Stimulated activated CD8-positive, alpha-beta memory T cell treated with anti-CD3 and anti-CD28 coated beads, Interleukin-15, amount 100 ng/mL, for 24 hours (primary cell): Measurements from ENCODE around the gene GRIP1.
A peak's percentile ranks its signal among the peaks of the same experiment; 100 is the strongest.
"Not testable (repeated sequence)": the region's sequence is repeated elsewhere in the genome, so short reads cannot be mapped to it uniquely, and the experiment has no call there.

Source experiments
- DNase-seq: peaks from one replicate; pipeline ENCODE4 v3.0.0-alpha.2; 2020; ENCODE audit warnings: low read depth

Gene GRIP1

GRCh38 chr12:66323017-66323416 lies 355.9 kb downstream of the GRIP1 start:
- DNase-seq, result no peak

DNA sequence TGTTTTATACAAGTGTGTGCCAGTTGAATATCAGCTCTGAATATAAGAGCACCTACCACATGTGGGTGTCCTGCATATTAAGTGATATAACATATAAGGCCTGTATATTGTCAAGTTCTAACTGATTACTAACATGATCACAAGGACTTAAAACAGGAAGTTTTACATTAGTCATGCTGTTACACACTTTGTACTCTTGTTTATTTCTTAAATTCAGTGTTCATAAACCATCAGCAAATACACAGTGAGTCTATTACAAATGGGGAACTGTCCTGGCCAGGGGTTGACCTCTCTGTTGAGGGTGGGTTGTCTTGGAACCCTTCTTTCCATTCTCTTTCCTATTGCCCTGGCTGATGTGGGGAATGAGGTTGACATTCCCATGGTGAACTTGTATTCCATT lies 357.4 kb downstream of the GRIP1 start:
- DNase-seq, result no peak

DNA sequence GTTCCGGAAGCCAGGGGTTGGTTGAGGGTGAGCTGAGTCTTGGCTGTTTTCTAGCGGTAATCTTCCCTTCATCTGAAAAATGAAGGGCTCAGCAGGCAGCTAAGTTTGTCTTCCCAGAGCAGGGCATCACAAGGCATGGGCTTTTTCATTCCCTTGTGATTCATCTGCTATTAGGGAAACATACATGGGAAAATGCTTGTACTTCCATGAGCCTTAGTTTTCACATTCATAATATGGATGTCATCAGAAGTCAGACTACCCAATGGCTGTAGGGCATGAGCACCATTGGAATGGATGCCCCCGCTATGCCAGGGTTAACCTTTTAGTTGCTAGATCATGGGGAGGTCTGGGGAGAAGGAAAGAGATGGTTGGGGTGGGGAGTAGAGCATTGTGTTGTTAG lies 357.9 kb downstream of the GRIP1 start:
- DNase-seq, result no peak

DNA sequence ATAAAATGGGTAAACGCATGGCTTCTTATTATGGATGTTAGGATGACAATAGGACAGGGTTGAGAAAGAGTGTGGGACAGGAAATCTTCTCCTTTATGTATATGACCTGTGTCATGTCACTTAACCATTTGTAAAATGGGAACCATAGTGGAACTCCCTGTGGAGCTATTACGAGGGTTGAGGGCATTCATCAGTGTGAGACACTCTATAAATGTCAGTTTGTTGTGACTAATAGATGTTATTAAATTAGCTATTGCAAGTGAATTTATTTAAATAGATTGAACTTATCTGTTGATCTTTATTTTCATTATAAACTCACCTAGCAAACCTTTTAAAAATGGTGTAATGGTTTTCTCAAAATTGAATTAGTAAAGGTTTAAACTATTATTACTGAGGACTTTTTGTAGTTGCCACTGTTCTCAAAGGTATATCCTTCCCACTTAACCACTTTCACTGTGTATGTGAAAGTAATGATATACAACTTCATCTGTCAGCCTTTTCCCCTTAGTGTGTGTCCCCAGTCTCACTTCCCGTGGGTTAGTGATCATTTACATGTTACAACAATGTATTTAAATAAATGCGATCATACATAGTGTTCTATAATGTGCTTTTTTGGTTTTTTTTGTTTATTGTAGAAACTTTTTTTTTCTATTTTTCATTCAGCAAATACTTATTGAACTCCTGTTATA lies 359.5 kb downstream of the GRIP1 start:
- DNase-seq, result no peak

DNA sequence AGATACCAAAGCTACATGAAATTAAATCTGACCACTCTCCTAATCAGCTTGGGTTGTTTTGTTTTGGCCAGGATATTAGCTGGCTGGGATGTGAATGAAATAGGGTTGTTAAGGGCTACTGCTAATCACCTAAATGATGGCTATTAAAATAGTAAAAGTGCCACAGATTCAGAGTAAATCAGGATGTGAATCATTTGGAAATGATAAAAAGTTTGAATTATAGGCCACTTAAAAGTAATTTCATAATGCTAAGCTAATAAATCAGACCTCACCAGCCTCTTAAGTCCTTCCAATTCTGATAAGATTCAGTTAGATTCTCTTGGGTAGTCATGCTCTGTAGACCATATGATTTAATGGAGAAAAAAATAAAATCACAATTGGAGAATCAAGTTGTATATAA lies 364.6 kb downstream of the GRIP1 start:
- no peak for DNase-seq

DNA sequence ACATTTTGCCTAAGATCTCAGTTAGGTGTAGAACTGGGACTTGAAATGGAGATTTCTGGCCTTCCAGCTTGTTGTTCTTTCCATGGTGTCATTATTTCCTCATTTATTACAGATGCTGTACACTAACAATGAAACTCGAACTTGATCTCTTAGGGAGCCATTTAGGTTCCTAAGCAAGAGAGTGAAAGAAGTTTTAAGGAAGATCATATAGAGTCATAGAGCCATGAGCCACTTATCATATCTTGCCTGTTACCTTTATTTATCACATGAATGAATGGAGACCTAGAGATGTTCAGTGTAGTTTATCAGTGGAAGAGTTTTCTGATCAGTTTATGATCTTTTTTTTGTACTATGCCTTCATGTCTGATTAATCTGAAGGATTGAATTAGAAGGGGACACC lies 366.7 kb downstream of the GRIP1 start:
- DNase-seq, result no peak

GRCh38 chr12:66309606-66310005 lies 369.3 kb downstream of the GRIP1 start:
- no peak for DNase-seq

DNA sequence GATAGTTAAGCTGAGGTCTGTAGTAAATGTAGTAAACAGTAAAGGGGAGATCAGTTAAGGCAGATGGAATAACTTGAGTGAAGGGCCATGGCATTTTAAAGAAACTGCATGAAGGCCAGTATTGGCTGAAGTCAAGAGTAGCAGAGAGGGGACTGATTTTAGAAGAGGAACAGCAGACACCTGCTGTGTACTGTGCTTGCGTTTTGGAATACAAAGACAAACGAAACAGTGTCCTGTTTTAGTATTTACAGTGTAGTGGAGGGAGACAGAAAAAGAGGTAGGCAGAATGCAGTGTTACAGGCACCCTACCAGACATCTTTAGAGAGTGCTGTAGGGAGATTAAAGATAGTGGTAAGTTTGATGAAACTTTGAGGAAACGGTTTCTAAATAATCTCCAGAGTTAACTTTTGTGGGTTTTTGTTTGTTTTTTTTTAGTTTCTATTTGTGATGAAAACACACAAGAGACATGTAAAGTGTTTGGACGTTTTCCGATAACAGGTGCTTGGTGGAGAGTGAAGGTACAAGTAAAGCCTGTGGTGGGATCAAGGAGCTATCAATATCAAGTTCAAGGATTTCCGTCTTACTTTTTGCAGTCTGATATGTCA lies 374.5 kb downstream of the GRIP1 start:
- DNase-seq, result no peak

- not testable (repeated sequence) for DNase-seq
Observed at GRCh38 chr12:66303316-66303804, 375.5 kb downstream of the GRIP1 start.

- DNase-seq, result no peak
Observed at GRCh38 chr12:66302827-66303169, 376.1 kb downstream of the GRIP1 start.

- peak; percentile 95 for DNase-seq
Observed at GRCh38 chr12:66301944-66302826, 376.7 kb downstream of the GRIP1 start, which contains the start of gene HELB. HELB (plus strand) TSS chr12:66302493; CDS start chr12:66302604, 111 bp downstream.

DNA sequence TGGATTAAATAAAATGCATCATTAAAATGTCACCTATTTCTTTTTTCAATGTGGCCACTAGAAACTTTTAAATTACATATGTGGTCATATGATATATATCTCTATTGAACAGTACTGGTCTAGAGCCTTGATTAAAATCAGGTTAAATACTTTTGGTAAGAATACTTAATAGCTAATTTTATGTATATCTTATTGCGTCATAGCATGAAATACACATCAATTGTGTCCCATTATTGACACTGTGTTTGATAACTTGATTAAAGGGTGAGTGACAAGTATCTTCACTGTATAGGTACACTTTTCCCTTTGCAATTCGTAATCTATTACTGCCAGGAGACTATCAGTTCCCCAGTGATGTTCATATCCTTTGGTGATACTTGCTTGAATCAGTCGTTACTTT lies 381.0 kb downstream of the GRIP1 start:
- no peak for DNase-seq
